ENCODE measurements around the gene MCAM.

MCAM gene

GRCh38 chr11:119300198-119300964, 16.5 kb downstream of the MCAM start:
- TF ChIP-seq SIN3A (IDR thresholded peaks at IDR 0.05; ENCODE audit: borderline replicate concordance, insufficient read depth, low read length): no peak
- TF ChIP-seq TAF1 (IDR thresholded peaks at IDR 0.05; ENCODE audit: borderline replicate concordance, insufficient read depth, low read length): no peak
- TF ChIP-seq POLR2AphosphoS5 (IDR thresholded peaks at IDR 0.05; ENCODE audit: low read depth, low read length): no peak
- TF ChIP-seq REST (IDR thresholded peaks at IDR 0.05; ENCODE audit: insufficient read depth in 1 of 2, low read depth in 2 of 2, low read length in 2 of 2): no peak
- TF ChIP-seq FOXP2 (optimal IDR thresholded peaks at IDR 0.05; ENCODE audit: borderline replicate concordance, extremely low read depth, extremely low read length, insufficient read depth): no peak

GRCh38 chr11:119299416-119299815, 17.5 kb downstream of the MCAM start:
- TF ChIP-seq TAF1 (IDR thresholded peaks at IDR 0.05; ENCODE audit: borderline replicate concordance, insufficient read depth, low read length) (no peak), POLR2AphosphoS5 (IDR thresholded peaks at IDR 0.05; ENCODE audit: low read depth, low read length) (no peak), REST (IDR thresholded peaks at IDR 0.05; ENCODE audit: insufficient read depth in 1 of 2, low read depth in 2 of 2, low read length in 2 of 2) (no peak), FOXP2 (optimal IDR thresholded peaks at IDR 0.05; ENCODE audit: borderline replicate concordance, extremely low read depth, extremely low read length, insufficient read depth) (no peak)

- no peak for TF ChIP-seq SIN3A (IDR thresholded peaks at IDR 0.05; ENCODE audit: borderline replicate concordance, insufficient read depth, low read length)
- TF ChIP-seq FOXP2 (optimal IDR thresholded peaks at IDR 0.05; ENCODE audit: borderline replicate concordance, extremely low read depth, extremely low read length, insufficient read depth): no peak
- no peak for TF ChIP-seq TAF1 (IDR thresholded peaks at IDR 0.05; ENCODE audit: borderline replicate concordance, insufficient read depth, low read length)
- no peak for TF ChIP-seq REST (IDR thresholded peaks at IDR 0.05; ENCODE audit: insufficient read depth in 1 of 2, low read depth in 2 of 2, low read length in 2 of 2)
- TF ChIP-seq POLR2AphosphoS5 (IDR thresholded peaks at IDR 0.05; ENCODE audit: low read depth, low read length): no peak
Measured at GRCh38 chr11:119298726-119299125, 18.2 kb downstream of the MCAM start.

- TF ChIP-seq TAF1 (IDR thresholded peaks at IDR 0.05; ENCODE audit: borderline replicate concordance, insufficient read depth, low read length): no peak
- TF ChIP-seq REST (IDR thresholded peaks at IDR 0.05; ENCODE audit: insufficient read depth in 1 of 2, low read depth in 2 of 2, low read length in 2 of 2): no peak
- TF ChIP-seq SIN3A (IDR thresholded peaks at IDR 0.05; ENCODE audit: borderline replicate concordance, insufficient read depth, low read length): no peak
- TF ChIP-seq POLR2AphosphoS5 (IDR thresholded peaks at IDR 0.05; ENCODE audit: low read depth, low read length): no peak
- no peak for TF ChIP-seq FOXP2 (optimal IDR thresholded peaks at IDR 0.05; ENCODE audit: borderline replicate concordance, extremely low read depth, extremely low read length, insufficient read depth)
Measured at GRCh38 chr11:119297938-119298337, 19.0 kb downstream of the MCAM start.

Data from PFSK-1 (cell line).